ENCODE data around the gene MLLT1. TPM values are rescaled to one million over a fixed set of nuclear protein-coding genes. Genes with fewer than 3 reads are reported as not detected.

The MLLT1 gene
- total and polyA plus RNA-seq, 8 donors = 3.1 to 33.8 (median 19.6) TPM

- Histone ChIP-seq H3K9me3 (no peaks in the 10 kb centered on the region), H3K27me3 (no peaks in the 10 kb centered on the region), H3K27ac (no peak overlapping the region), H3K4me1 (peaks cover 20 to 78% (median 44%) of the 10 kb centered on the region in 4 donors), H3K36me3 (peaks cover 0 to 6% (median 0%) of the 10 kb centered on the region in 4 donors), H3K4me3 (no peak overlapping the region)
- DNase-seq = no peak
- WGBS, 5 donors = 89 to 94% (median 92%) methylated on average over 20 of the region's 20 CpGs
- TF ChIP-seq EP300 (IDR thresholded peaks at IDR 0.05) (no peak), POLR2AphosphoS5 (IDR thresholded peaks at IDR 0.05) (no peak), CTCF (IDR thresholded peaks at IDR 0.05) (no peak), POLR2A (IDR thresholded peaks at IDR 0.05) (no peak)
- intact Hi-C loops (cut with DNase I; ENCODE audit: low total_unique reads) = no loop called here
Measured at GRCh38 chr19:6246174-6247006, 33.4 kb downstream of the MLLT1 start.

GRCh38 chr19:6242677-6243076 is 37.1 kb downstream of the MLLT1 start:
- H3K27me3 ChIP-seq = no peaks in the 10 kb centered on the region
- H3K27ac ChIP-seq = peak overlapping the region in 3 of 5 donors; percentile 28 to 56 (median 52)

GRCh38 chr19:6241680-6242377 is 37.9 kb downstream of the MLLT1 start:
- no peaks in the 10 kb centered on the region for H3K27me3 ChIP-seq
- TF ChIP-seq POLR2AphosphoS5 (IDR thresholded peaks at IDR 0.05) (no peak), EP300 (IDR thresholded peaks at IDR 0.05) (no peak), CTCF (IDR thresholded peaks at IDR 0.05) (no peak), POLR2A (IDR thresholded peaks at IDR 0.05) (no peak)
- peak in 1 of 2 donors; percentile 79 for DNase-seq
- intact Hi-C loops (cut with DNase I; ENCODE audit: low total_unique reads) = no loop called here
- no peaks in the 10 kb centered on the region for H3K36me3 ChIP-seq
- WGBS, 5 donors = 61 to 82% (median 65%) methylated on average over 8 to 25 of the region's 25 CpGs
- H3K4me1 ChIP-seq = peaks cover 46 to 84% (median 62%) of the 10 kb centered on the region in 4 donors
- no peak overlapping the region for H3K4me3 ChIP-seq
- no peaks in the 10 kb centered on the region for H3K9me3 ChIP-seq
- peak overlapping the region in 2 of 5 donors; percentile 8 to 28 for H3K27ac ChIP-seq

More at GRCh38 chr19:6242677-6243076, 37.1 kb downstream of the MLLT1 start:
- no peak for DNase-seq
- Histone ChIP-seq H3K9me3 (no peaks in the 10 kb centered on the region), H3K4me3 (no peak overlapping the region), H3K36me3 (peaks cover 0 to 4% (median 0%) of the 10 kb centered on the region in 4 donors), H3K4me1 (peaks cover 40 to 81% (median 54%) of the 10 kb centered on the region in 4 donors)
- 63 to 77% (median 68%) methylated on average over 10 of the region's 10 CpGs for WGBS, 5 donors
- intact Hi-C loops (cut with DNase I; ENCODE audit: low total_unique reads) = no loop called here
- no peak for TF ChIP-seq EP300 (IDR thresholded peaks at IDR 0.05)
- no peak for TF ChIP-seq POLR2A (IDR thresholded peaks at IDR 0.05)
- TF ChIP-seq POLR2AphosphoS5 (IDR thresholded peaks at IDR 0.05) = no peak
- no peak for TF ChIP-seq CTCF (IDR thresholded peaks at IDR 0.05)

GRCh38 chr19:6241056-6241455 is 38.7 kb downstream of the MLLT1 start:
- H3K4me1 ChIP-seq = peaks cover 53 to 88% (median 70%) of the 10 kb centered on the region in 4 donors
- H3K4me3 ChIP-seq = no peak overlapping the region
- no peaks in the 10 kb centered on the region for H3K27me3 ChIP-seq
- intact Hi-C loops (cut with DNase I; ENCODE audit: low total_unique reads) = no loop called here
- WGBS, 5 donors = 82 to 88% (median 87%) methylated on average over 12 of the region's 12 CpGs
- no peak for DNase-seq
- H3K27ac ChIP-seq = peak overlapping the region in 2 of 5 donors; percentile 3 to 8
- H3K36me3 ChIP-seq = no peaks in the 10 kb centered on the region
- no peaks in the 10 kb centered on the region for H3K9me3 ChIP-seq
- TF ChIP-seq POLR2AphosphoS5 (IDR thresholded peaks at IDR 0.05) (no peak), EP300 (IDR thresholded peaks at IDR 0.05) (no peak), POLR2A (IDR thresholded peaks at IDR 0.05) (no peak), CTCF (IDR thresholded peaks at IDR 0.05) (no peak)

Measured in stomach (tissue), 9 donors.